HG02852 (cell line): ENCODE results near the gene FGF14.

ENCODE experiments used
- ATAC-seq: cut with Tn5 transposase; IDR thresholded peaks from one replicate; pipeline ENCODE4 v1.9.1; 2021; ENCODE audit warnings: mild to moderate bottlenecking, moderate library complexity; ENCODE audit not compliant: unreplicated experiment

Gene FGF14

GRCh38 chr13:101747039-101747438 is 654.8 kb downstream of the FGF14 start:
- no peak for ATAC-seq

- ATAC-seq: no peak
These were observed 655.3 kb downstream of the FGF14 start for GRCh38 chr13:101746513-101746912.

GRCh38 chr13:101739382-101740178 is 662.3 kb downstream of the FGF14 start:
- peak; percentile 83 for ATAC-seq

GRCh38 chr13:101738336-101738735 is 663.5 kb downstream of the FGF14 start:
- ATAC-seq: no peak

- ATAC-seq: no peak
These were observed 665.3 kb downstream of the FGF14 start for GRCh38 chr13:101736566-101736965.

- ATAC-seq: no peak
These were observed 671.3 kb downstream of the FGF14 start for GRCh38 chr13:101730420-101731000.

GRCh38 chr13:101728615-101729014 is 673.2 kb downstream of the FGF14 start:
- ATAC-seq: no peak

GRCh38 chr13:101728021-101728420 is 673.8 kb downstream of the FGF14 start:
- ATAC-seq: no peak

GRCh38 chr13:101727118-101727517 is 674.7 kb downstream of the FGF14 start:
- ATAC-seq: no peak

GRCh38 chr13:101726681-101727080 is 675.2 kb downstream of the FGF14 start:
- ATAC-seq: no peak

GRCh38 chr13:101718496-101718895 is 683.4 kb downstream of the FGF14 start:
- no peak for ATAC-seq

- ATAC-seq: no peak
These were observed 684.5 kb downstream of the FGF14 start for GRCh38 chr13:101717353-101717752.

- no peak for ATAC-seq
These were observed 687.7 kb downstream of the FGF14 start for GRCh38 chr13:101714195-101714594.

- no peak for ATAC-seq
These were observed 689.9 kb downstream of the FGF14 start for GRCh38 chr13:101712026-101712348.

GRCh38 chr13:101711307-101712025 is 690.4 kb downstream of the FGF14 start:
- ATAC-seq: no peak

- no peak for ATAC-seq
These were observed 691.9 kb downstream of the FGF14 start for GRCh38 chr13:101709952-101710351.

GRCh38 chr13:101708115-101708514 is 693.7 kb downstream of the FGF14 start:
- no peak for ATAC-seq

GRCh38 chr13:101707659-101708058 is 694.2 kb downstream of the FGF14 start:
- no peak for ATAC-seq

- ATAC-seq: no peak
These were observed 695.2 kb downstream of the FGF14 start for GRCh38 chr13:101706651-101707050.

- ATAC-seq: no peak
These were observed 698.0 kb downstream of the FGF14 start for GRCh38 chr13:101703838-101704237.

GRCh38 chr13:101703081-101703480 is 698.8 kb downstream of the FGF14 start:
- ATAC-seq: no peak

- ATAC-seq: no peak
These were observed 701.2 kb downstream of the FGF14 start for GRCh38 chr13:101700598-101700997.
